Neural cell (in vitro differentiated cells): Measurements from ENCODE around the gene MYBBP1A. TPM values are rescaled to one million over a fixed set of nuclear protein-coding genes. Genes with fewer than 3 reads are reported as not detected.

ENCODE experiments used
- H2AFZ ChIP-seq: fragments of 200-600, 300-800 bp; sonication (generic), shearing (Covaris generic); 2 replicates; pipeline ENCODE4 v1.6.0; 2014; ENCODE audit warnings: low read depth, mild to moderate bottlenecking, antibody characterized with exemption, low read length, moderate library complexity
- H3F3A ChIP-seq: fragments of 200-600 bp; shearing (Covaris generic); 2 replicates; pipeline ENCODE4 v1.6.1; 2016; ENCODE audit warnings: mild to moderate bottlenecking, moderate library complexity, mixed read lengths, antibody characterized with exemption, low read length; ENCODE audit not compliant: insufficient read depth, poor library complexity, severe bottlenecking
- H3K27ac ChIP-seq: fragments of 200-600, 300-800 bp; sonication (generic), shearing (Covaris generic); 2 replicates; pipeline ENCODE4 v1.5.1; 2014; ENCODE audit warnings: mild to moderate bottlenecking, low read length, moderate library complexity
- H3K27me3 ChIP-seq: fragments of 300-800, 200-600 bp; sonication (generic), shearing (Covaris generic); 2 replicates; pipeline ENCODE4 v1.6.0; 2014; ENCODE audit warnings: mild to moderate bottlenecking, low read depth, low read length, moderate library complexity; ENCODE audit not compliant: insufficient read depth
- H3K36me3 ChIP-seq: fragments of 300-800, 200-600 bp; sonication (generic), shearing (Covaris generic); 2 replicates; pipeline ENCODE4 v1.5.1; 2014; ENCODE audit warnings: mild to moderate bottlenecking, antibody characterized with exemption, low read length, moderate library complexity; ENCODE audit not compliant: insufficient read depth
- H3K4me2 ChIP-seq: fragments of 300-800, 200-600 bp; sonication (generic), shearing (Covaris generic); 2 replicates; pipeline ENCODE4 v1.6.0; 2014; ENCODE audit warnings: mild to moderate bottlenecking, low read length
- H3K4me3 ChIP-seq: fragments of 300-800, 200-600 bp; sonication (generic), shearing (Covaris generic); 2 replicates; pipeline ENCODE4 v1.5.1; 2014; ENCODE audit warnings: mild to moderate bottlenecking, low read length, moderate library complexity
- H3K79me2 ChIP-seq: fragments of 200-600 bp; shearing (Covaris generic); replicated peaks from 2 replicates; pipeline ENCODE4 v1.6.0; 2014; ENCODE audit warnings: mild to moderate bottlenecking, low read length, moderate library complexity; ENCODE audit not compliant: insufficient read depth
- H3K9ac ChIP-seq: fragments of 300-800, 200-600 bp; sonication (generic), shearing (Covaris generic); 2 replicates; pipeline ENCODE4 v1.6.1; 2016; ENCODE audit warnings: mild to moderate bottlenecking, low read length, mixed read lengths
- H3K9me2 ChIP-seq: fragments of 200-600 bp; shearing (Covaris generic); 2 replicates; pipeline ENCODE4 v1.6.1; 2016; ENCODE audit warnings: mild to moderate bottlenecking, low read length, mixed read lengths; ENCODE audit not compliant: insufficient read depth
- H3K9me3 ChIP-seq: fragments of 200-600, 300-800 bp; sonication (generic), shearing (Covaris generic); 2 replicates; pipeline ENCODE4 v1.6.1; 2016; ENCODE audit warnings: mild to moderate bottlenecking, mixed run types, low read length, moderate library complexity, mixed read lengths
- H4K20me1 ChIP-seq: fragments of 200-600 bp; shearing (Covaris generic); 2 replicates; pipeline ENCODE4 v1.6.1; 2016; ENCODE audit warnings: mild to moderate bottlenecking, mixed run types; ENCODE audit not compliant: insufficient read depth
- EP300 ChIP-seq: fragments of 450-650 bp; conservative IDR thresholded peaks from 2 replicates; pipeline ENCODE4 v1.6.1; 2014; ENCODE audit warnings: antibody characterized with exemption, mild to moderate bottlenecking, moderate library complexity; ENCODE audit not compliant: poor library complexity, severe bottlenecking
- EZH2 ChIP-seq: fragments of 200-600, 300-800 bp; shearing (Covaris generic), sonication (generic); IDR thresholded peaks from 2 replicates; pipeline ENCODE4 v1.6.1; 2014; ENCODE audit warnings: antibody characterized with exemption, low read length, borderline replicate concordance, mild to moderate bottlenecking; ENCODE audit not compliant: insufficient read depth, poor library complexity, severe bottlenecking
- MXI1 ChIP-seq: fragments of 450-650 bp; conservative IDR thresholded peaks from 2 replicates; pipeline ENCODE4 v1.6.1; 2014; ENCODE audit warnings: antibody characterized with exemption, mild to moderate bottlenecking; ENCODE audit not compliant: poor library complexity, severe bottlenecking
- POLR2AphosphoS5 ChIP-seq: IDR thresholded peaks from 2 replicates; pipeline ENCODE4 v1.6.1; 2012
- RAD21 ChIP-seq: fragments of 450-650 bp; conservative IDR thresholded peaks from 2 replicates; pipeline ENCODE4 v1.6.1; 2014; ENCODE audit warnings: antibody characterized with exemption, mild to moderate bottlenecking, moderate library complexity
- SMC3 ChIP-seq: fragments of 450-650 bp; conservative IDR thresholded peaks from 2 replicates; pipeline ENCODE4 v1.6.1; 2014; ENCODE audit warnings: antibody characterized with exemption, mild to moderate bottlenecking, moderate library complexity; ENCODE audit not compliant: poor library complexity
- TAF1 ChIP-seq: IDR thresholded peaks from 2 replicates; pipeline ENCODE4 v1.6.1; 2012; ENCODE audit warnings: low read depth
- polyA plus RNA-seq: library from polyadenylated mRNA; depleted of rRNA; stranded (reverse); fragments of >200 nt; gene quantifications from 2 replicates; pipeline ENCODE4 v1.2.3, GENCODE V29; 2014
- TF ChIP-seq, protein P1 (sequence below): IDR thresholded peaks from 2 replicates; pipeline ENCODE4 v1.6.1; 2012; ENCODE audit warnings: borderline replicate concordance
- TF ChIP-seq, protein P2 (sequence below): fragments of 450-650 bp; IDR thresholded peaks from 2 replicates; pipeline ENCODE4 v1.5.1; 2014; ENCODE audit warnings: antibody characterized with exemption, mild to moderate bottlenecking, moderate library complexity; ENCODE audit not compliant: poor library complexity, severe bottlenecking

MYBBP1A gene
- polyA plus RNA-seq, 1 donor from 2014 or later: 15.6 TPM

DNA sequence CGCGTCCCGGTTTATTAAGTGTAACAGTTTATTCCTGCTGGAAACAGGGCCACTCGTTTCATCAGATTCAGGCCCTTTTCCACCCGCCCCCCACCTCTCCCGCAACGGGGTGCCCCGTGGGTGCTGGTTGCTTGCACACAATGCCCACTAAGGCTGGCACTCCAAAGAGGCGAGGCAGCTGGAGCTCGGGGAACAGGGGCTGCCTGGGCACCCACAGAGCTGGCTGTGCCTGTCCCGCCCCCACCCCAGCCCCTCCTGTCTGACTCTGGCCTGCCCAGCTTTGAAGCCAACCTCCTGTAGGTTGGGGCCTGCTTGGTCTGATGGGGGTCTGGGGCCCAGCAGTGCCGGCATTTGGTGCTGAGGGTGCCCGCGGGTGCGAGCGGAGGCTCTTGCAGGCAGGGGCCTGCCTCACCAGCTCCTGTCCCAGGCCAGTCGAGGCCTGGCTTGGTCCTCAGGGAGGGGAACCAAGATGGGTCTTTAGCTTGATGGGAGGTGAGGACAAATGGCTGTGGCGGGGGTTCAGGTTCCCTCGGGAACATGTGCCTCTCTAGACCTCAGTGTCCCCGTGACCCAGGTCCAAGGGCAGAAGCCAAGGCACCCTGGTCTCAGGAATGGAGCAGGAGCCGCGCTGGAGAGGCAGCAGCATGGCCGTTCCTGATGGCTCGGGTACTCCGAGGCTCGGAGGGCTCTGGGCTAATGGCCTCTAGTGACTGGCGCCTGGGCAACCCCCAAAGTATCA is 20.1 kb downstream of the MYBBP1A start:
- H3K27me3 ChIP-seq: no peaks in the 10 kb centered on the region
- no peak overlapping the region for H2AFZ ChIP-seq
- no peak for TF ChIP-seq EZH2
- TF ChIP-seq, protein P1, sequence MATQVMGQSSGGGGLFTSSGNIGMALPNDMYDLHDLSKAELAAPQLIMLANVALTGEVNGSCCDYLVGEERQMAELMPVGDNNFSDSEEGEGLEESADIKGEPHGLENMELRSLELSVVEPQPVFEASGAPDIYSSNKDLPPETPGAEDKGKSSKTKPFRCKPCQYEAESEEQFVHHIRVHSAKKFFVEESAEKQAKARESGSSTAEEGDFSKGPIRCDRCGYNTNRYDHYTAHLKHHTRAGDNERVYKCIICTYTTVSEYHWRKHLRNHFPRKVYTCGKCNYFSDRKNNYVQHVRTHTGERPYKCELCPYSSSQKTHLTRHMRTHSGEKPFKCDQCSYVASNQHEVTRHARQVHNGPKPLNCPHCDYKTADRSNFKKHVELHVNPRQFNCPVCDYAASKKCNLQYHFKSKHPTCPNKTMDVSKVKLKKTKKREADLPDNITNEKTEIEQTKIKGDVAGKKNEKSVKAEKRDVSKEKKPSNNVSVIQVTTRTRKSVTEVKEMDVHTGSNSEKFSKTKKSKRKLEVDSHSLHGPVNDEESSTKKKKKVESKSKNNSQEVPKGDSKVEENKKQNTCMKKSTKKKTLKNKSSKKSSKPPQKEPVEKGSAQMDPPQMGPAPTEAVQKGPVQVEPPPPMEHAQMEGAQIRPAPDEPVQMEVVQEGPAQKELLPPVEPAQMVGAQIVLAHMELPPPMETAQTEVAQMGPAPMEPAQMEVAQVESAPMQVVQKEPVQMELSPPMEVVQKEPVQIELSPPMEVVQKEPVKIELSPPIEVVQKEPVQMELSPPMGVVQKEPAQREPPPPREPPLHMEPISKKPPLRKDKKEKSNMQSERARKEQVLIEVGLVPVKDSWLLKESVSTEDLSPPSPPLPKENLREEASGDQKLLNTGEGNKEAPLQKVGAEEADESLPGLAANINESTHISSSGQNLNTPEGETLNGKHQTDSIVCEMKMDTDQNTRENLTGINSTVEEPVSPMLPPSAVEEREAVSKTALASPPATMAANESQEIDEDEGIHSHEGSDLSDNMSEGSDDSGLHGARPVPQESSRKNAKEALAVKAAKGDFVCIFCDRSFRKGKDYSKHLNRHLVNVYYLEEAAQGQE: no peak
- no peak for TF ChIP-seq TAF1
- TF ChIP-seq, protein P2, sequence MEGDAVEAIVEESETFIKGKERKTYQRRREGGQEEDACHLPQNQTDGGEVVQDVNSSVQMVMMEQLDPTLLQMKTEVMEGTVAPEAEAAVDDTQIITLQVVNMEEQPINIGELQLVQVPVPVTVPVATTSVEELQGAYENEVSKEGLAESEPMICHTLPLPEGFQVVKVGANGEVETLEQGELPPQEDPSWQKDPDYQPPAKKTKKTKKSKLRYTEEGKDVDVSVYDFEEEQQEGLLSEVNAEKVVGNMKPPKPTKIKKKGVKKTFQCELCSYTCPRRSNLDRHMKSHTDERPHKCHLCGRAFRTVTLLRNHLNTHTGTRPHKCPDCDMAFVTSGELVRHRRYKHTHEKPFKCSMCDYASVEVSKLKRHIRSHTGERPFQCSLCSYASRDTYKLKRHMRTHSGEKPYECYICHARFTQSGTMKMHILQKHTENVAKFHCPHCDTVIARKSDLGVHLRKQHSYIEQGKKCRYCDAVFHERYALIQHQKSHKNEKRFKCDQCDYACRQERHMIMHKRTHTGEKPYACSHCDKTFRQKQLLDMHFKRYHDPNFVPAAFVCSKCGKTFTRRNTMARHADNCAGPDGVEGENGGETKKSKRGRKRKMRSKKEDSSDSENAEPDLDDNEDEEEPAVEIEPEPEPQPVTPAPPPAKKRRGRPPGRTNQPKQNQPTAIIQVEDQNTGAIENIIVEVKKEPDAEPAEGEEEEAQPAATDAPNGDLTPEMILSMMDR: no peak
- TF ChIP-seq SMC3: no peak
- TF ChIP-seq RAD21: no peak
- TF ChIP-seq EP300: no peak
- no peak for TF ChIP-seq MXI1
- no peaks in the 10 kb centered on the region for H3K36me3 ChIP-seq
- H4K20me1 ChIP-seq: no peaks in the 10 kb centered on the region
- H3F3A ChIP-seq: no peaks in the 10 kb centered on the region
- H3K9me2 ChIP-seq: no peaks in the 10 kb centered on the region
- H3K4me2 ChIP-seq: no peak overlapping the region
- H3K79me2 ChIP-seq: no peaks in the 10 kb centered on the region
- no peak overlapping the region for H3K9ac ChIP-seq
- no peak overlapping the region for H3K27ac ChIP-seq
- H3K9me3 ChIP-seq: no peaks in the 10 kb centered on the region
- H3K4me3 ChIP-seq: no peak overlapping the region

GRCh38 chr17:4534515-4534914 is 20.7 kb downstream of the MYBBP1A start:
- Histone ChIP-seq H3K9me2 (no peaks in the 10 kb centered on the region), H3F3A (no peaks in the 10 kb centered on the region), H3K4me2 (no peak overlapping the region), H3K36me3 (no peaks in the 10 kb centered on the region), H3K27me3 (no peaks in the 10 kb centered on the region), H3K79me2 (no peaks in the 10 kb centered on the region), H3K9me3 (no peaks in the 10 kb centered on the region), H3K4me3 (no peak overlapping the region), H3K9ac (no peak overlapping the region), H4K20me1 (no peaks in the 10 kb centered on the region), H2AFZ (no peak overlapping the region), H3K27ac (no peak overlapping the region)
- no peak for TF ChIP-seq EP300
- TF ChIP-seq, protein P2: no peak
- TF ChIP-seq SMC3: no peak
- TF ChIP-seq RAD21: no peak
- TF ChIP-seq POLR2AphosphoS5: no peak
- TF ChIP-seq MXI1: no peak
- TF ChIP-seq TAF1: no peak
- TF ChIP-seq, protein P1: no peak
- no peak for TF ChIP-seq EZH2
